Gastroesophageal sphincter (tissue), 4 donors: ENCODE data around the gene TLCD1. TPM values are rescaled to one million over a fixed set of nuclear protein-coding genes. Genes with fewer than 3 reads are reported as not detected.

Experiments
- ATAC-seq: fragments of 150-250 bp; one replicate; pipeline ENCODE4 v1.9.1; 2016; ENCODE audit warnings: mild to moderate bottlenecking, moderate library complexity
- H3K27ac ChIP-seq, 4 donors: fragments of 200-600 bp; sonication (generic) in 3 of 4; 1 replicate in 3 of 4; 2 replicates in 1 of 4; pipeline ENCODE4 v1.5.1; 2016 to 2019
- H3K27me3 ChIP-seq: fragments of 200-600 bp; sonication (generic); one replicate; pipeline ENCODE4 v1.5.1; 2019
- H3K36me3 ChIP-seq, 2 donors: fragments of 200-600 bp; sonication (generic); one replicate each; pipeline ENCODE4 v1.5.1; 2019; ENCODE audit warnings: control low read depth in 1 of 2
- H3K4me1 ChIP-seq, 3 donors: fragments of 200-600 bp; sonication (generic); 1 replicate in 2 of 3; 2 replicates in 1 of 3; pipeline ENCODE4 v1.5.1; 2016 to 2019; ENCODE audit warnings: control low read depth in 2 of 3
- H3K4me3 ChIP-seq, 2 donors: fragments of 200-600 bp; sonication (generic); one replicate each; pipeline ENCODE4 v1.5.1; 2019; ENCODE audit warnings: mild to moderate bottlenecking in 1 of 2, moderate library complexity in 1 of 2
- H3K9me3 ChIP-seq, 3 donors: fragments of 200-600 bp; sonication (generic); one replicate each; pipeline ENCODE4 v1.5.1; 2017 to 2019; ENCODE audit warnings: control low read depth in 2 of 3
- CTCF ChIP-seq, 4 experiments: fragments of 200-600 bp in 2 of 4; fragments of 450-650 bp in 2 of 4; sonication (generic) in 1 of 4; IDR thresholded peaks; one replicate each; pipeline ENCODE4 v1.5.1; 2017 to 2019; ENCODE audit warnings: antibody characterized with exemption in 4 of 4, mild to moderate bottlenecking in 2 of 4, moderate library complexity in 2 of 4
- EP300 ChIP-seq: sonication (generic); formaldehyde crosslinking; IDR thresholded peaks from one replicate; pipeline ENCODE4 v1.6.1; 2017; ENCODE audit warnings: antibody characterized with exemption, mild to moderate bottlenecking
- POLR2A ChIP-seq, 2 donors: fragments of 450-650 bp; IDR thresholded peaks; one replicate each; pipeline ENCODE4 v1.6.1; 2017; ENCODE audit warnings: antibody characterized with exemption in 2 of 2, mild to moderate bottlenecking in 2 of 2, moderate library complexity in 1 of 2
- POLR2AphosphoS5 ChIP-seq: sonication (generic); formaldehyde crosslinking; IDR thresholded peaks from one replicate; pipeline ENCODE4 v1.6.1; 2017; ENCODE audit warnings: antibody characterized with exemption
- WGBS, 2 donors: methylation state at CpG; one replicate each; pipeline ENCODE4 v1.1.5; 2018; ENCODE audit warnings: low coverage in 1 of 2; 5-methylcytosine and 5-hydroxymethylcytosine counted together
- total RNA-seq, 4 donors: library from RNA; depleted of rRNA; stranded (reverse); fragments of >200 nt; gene quantifications; one replicate each; pipeline ENCODE4 v1.1.0, GENCODE V29; 2016

The TLCD1 gene
- total RNA-seq, 4 donors from 2014 or later: 1.1 to 2.8 TPM; not detected in 2

GRCh38 chr17:28728364-28729200 lies 2.5 kb upstream of the TLCD1 start, which contains the start of gene NEK8:
Gene NEK8, plus strand, starts transcription at chr17:28728788. Its CDS starts 26 bp downstream, at chr17:28728814.
- H3K27ac ChIP-seq: peak within 1 kb of the TSS; percentile 50 to 100 (median 96)
- TF ChIP-seq CTCF (IDR thresholded peaks at IDR 0.05) (peak in 1 of 4 experiments; percentile 14), POLR2AphosphoS5 (peak; percentile 50), EP300 (no peak), POLR2A (IDR thresholded peaks at IDR 0.05) (peak; percentile 33 to 64)
- H3K4me3 ChIP-seq: peak within 1 kb of the TSS; percentile 47 to 79
- H3K4me1 ChIP-seq: peaks cover 0 to 43% (median 18%) of the 10 kb centered on the region in 3 donors
- H3K36me3 ChIP-seq: peaks cover 0 to 14% of the 10 kb centered on the region in 2 donors
- no peaks in the 10 kb centered on the region for H3K27me3 ChIP-seq
- 0 to 1% methylated on average over 5 to 25 of the region's 64 CpGs for WGBS, 2 donors
- H3K9me3 ChIP-seq: no peaks in the 10 kb centered on the region
- peak; percentile 76 for ATAC-seq

- TF ChIP-seq CTCF (IDR thresholded peaks at IDR 0.05) (peak in 3 of 4 experiments; percentile 99 to 100 (median 99)), POLR2A (IDR thresholded peaks at IDR 0.05) (no peak), POLR2AphosphoS5 (peak; percentile 52), EP300 (no peak)
- Histone ChIP-seq H3K4me1 (peaks cover 0 to 60% (median 21%) of the 10 kb centered on the region in 3 donors), H3K4me3 (peak overlapping the region; percentile 47 to 79), H3K36me3 (peaks cover 0 to 32% of the 10 kb centered on the region in 2 donors), H3K27me3 (no peaks in the 10 kb centered on the region), H3K9me3 (no peaks in the 10 kb centered on the region), H3K27ac (peak overlapping the region in 3 of 4 donors; percentile 95 to 100 (median 97))
- WGBS, 2 donors: 0% methylated on average over 7 to 14 of the region's 57 CpGs
- ATAC-seq: peak; percentile 79
These were observed 826 bp upstream of the TLCD1 start for GRCh38 chr17:28726627-28727491.

- Histone ChIP-seq H3K27me3 (no peaks in the 10 kb centered on the region), H3K4me1 (peaks cover 4 to 71% (median 32%) of the 10 kb centered on the region in 3 donors), H3K36me3 (peaks cover 0 to 39% of the 10 kb centered on the region in 2 donors), H3K27ac (peak overlapping the region in 3 of 4 donors; percentile 95 to 100 (median 97)), H3K4me3 (peak overlapping the region; percentile 47 to 79), H3K9me3 (no peaks in the 10 kb centered on the region)
- TF ChIP-seq POLR2AphosphoS5: no peak
- no peak for TF ChIP-seq CTCF (IDR thresholded peaks at IDR 0.05)
- peak in 1 of 2 donors; percentile 9 for TF ChIP-seq POLR2A (IDR thresholded peaks at IDR 0.05)
- no peak for TF ChIP-seq EP300
- WGBS, 2 donors: no CpG with 5 or more reads among the region's 45 CpGs
- ATAC-seq: peak; percentile 44
These were observed 290 bp downstream of the TLCD1 start for GRCh38 chr17:28725660-28726225.

- Histone ChIP-seq H3K27me3 (no peaks in the 10 kb centered on the region), H3K4me3 (peak overlapping the region in 1 of 2 donors; percentile 79), H3K4me1 (peaks cover 4 to 76% (median 35%) of the 10 kb centered on the region in 3 donors), H3K36me3 (peaks cover 0 to 39% of the 10 kb centered on the region in 2 donors), H3K9me3 (no peaks in the 10 kb centered on the region), H3K27ac (peak overlapping the region in 3 of 4 donors; percentile 95 to 100 (median 97))
- ATAC-seq: no peak
- no peak for TF ChIP-seq POLR2AphosphoS5
- 23 to 58% methylated on average over 3 to 15 of the region's 20 CpGs for WGBS, 2 donors
These were observed 820 bp downstream of the TLCD1 start for GRCh38 chr17:28725166-28725659.
